GM18502 (cell line): ENCODE results near the gene FAM229A.
A peak's percentile ranks its signal among the peaks of the same experiment; 100 is the strongest.

Source experiments
- ATAC-seq: cut with Tn5 transposase; IDR thresholded peaks from one replicate; pipeline ENCODE4 v1.9.1; 2021; ENCODE audit warnings: mild to moderate bottlenecking; ENCODE audit not compliant: unreplicated experiment, poor library complexity

Gene FAM229A

DNA sequence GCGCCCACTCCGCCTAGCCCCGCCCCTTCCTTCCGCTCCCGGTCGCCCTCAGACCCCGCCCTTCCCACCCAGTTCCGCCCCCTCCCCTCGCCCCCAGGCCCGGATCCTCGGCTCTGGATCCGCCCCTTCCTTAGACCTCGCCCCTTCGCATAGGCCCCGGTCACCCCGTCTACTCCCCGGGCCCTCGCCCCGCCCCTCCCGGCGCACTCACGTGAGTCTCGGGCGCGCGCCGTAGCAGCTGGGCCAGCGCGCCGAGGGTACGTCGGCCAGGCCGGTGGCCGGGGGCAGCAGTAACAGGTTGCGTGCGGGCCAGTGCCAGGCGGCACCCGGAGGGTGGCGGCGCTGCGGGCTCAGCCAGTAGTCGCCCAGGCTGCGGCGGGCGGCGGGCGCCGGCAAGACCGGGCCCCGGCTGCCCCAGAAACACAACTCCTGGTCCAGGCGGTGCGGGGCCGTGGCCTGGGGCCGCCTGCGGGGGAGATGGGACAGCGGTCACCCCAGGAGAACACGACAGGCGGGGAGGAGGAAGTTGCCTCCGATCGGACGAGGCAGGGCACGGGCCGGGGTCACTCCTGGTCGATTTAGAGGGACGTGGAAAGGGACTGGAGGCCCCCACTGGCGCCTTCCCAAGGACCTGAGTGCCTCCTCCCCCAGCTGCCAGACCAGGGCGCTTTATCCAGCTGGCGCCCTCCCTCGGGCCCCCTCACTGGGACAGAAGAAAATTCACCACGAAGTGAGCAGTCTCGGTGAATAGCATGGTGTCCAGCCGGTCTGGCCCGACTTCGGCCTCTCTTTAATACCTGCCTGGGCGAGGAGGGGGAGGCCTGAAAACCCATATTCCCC is 10.7 kb downstream of the FAM229A start:
- peak; percentile 88 for ATAC-seq

DNA sequence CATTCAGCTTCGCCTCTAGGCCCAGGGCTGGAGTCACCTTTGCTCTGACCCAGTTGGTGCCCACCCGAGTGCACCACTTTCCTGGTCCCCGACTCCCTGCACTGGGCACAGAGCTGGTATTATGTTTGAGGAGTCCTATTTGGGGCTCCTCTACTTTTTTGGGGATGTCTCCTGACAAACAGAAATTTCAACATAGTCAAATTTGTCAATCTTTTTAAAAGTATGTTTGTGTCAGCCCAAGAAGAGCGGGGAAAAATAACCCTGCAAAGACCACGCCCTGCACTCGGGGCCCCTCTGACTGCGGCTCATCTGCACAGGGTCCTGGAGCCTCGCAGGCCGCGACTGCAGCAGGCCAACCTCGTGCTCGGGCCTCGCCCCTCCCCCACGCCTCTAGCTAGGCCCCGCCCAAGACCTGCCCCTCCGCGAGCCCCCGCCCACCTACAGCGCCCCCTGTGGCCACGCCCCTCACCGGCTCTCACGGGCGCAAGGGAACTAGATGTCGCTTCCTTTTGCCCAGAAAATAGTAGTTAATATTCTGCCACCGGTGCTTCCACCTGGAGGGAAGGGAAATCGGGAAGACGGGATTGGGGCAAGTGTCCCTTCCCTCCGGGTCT is 11.4 kb downstream of the FAM229A start:
- peak; percentile 40 for ATAC-seq

- ATAC-seq = no peak
Measured at GRCh38 chr1:32349211-32349708, 13.0 kb downstream of the FAM229A start.

DNA sequence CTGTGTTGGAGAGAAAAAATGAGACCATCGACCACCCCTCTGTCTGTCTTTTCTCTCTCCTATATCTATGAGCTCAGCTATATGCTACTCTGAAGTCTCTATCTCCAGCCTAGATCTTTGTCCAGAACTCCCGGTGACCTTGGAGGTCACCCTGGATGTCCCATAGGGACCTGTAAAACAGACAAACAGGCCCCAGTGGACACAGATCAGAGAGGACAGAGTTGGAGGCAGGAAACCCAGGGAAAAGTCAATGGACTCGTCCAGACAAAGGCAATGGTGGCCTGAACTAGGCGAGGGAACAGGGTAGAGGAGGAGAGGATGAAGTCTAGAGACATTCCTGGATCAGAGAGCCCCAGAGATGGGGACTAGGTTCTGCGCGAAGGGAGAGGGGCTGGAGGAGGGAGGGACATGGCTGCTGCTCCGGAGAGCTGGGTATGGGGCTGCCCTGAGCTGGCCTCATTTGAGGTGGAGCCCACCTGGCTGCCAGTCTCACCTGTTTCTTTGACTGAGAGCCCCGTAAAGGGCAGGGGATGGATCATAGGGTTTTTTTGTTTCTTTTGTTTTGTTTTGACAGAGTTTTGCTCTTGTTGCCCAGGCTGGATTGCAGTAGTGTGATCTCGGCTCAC is 15.6 kb downstream of the FAM229A start:
- no peak for ATAC-seq

DNA sequence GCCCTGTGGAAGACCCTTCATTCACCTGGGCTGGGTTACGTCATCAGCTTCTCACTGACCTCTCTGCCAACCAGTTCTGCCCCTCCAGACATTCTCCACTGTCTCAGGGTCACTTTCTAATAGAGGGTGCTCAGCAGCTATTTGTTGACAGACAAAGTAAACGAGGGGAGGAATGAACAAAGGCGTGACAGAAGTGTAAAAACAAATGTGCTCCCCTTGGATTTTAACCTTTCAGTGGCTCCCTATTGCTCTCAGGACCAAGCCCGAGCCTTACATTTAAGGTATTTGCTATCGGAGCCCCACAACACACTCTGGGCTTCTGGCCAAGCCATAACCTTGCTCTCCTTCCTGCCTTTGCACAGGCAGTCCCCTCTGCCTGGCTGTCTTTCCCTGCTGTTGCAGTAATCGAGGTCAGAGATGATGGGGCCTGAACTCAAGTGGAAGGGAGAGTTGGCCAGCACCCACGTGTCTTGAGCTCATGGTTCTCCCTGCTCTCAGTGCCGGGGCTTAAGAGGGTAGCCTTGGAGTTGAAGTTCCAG is 16.9 kb downstream of the FAM229A start:
- ATAC-seq = no peak

GRCh38 chr1:32342704-32343103 is 19.6 kb downstream of the FAM229A start:
- ATAC-seq = no peak

GRCh38 chr1:32341971-32342370 is 20.3 kb downstream of the FAM229A start:
- ATAC-seq = no peak

DNA sequence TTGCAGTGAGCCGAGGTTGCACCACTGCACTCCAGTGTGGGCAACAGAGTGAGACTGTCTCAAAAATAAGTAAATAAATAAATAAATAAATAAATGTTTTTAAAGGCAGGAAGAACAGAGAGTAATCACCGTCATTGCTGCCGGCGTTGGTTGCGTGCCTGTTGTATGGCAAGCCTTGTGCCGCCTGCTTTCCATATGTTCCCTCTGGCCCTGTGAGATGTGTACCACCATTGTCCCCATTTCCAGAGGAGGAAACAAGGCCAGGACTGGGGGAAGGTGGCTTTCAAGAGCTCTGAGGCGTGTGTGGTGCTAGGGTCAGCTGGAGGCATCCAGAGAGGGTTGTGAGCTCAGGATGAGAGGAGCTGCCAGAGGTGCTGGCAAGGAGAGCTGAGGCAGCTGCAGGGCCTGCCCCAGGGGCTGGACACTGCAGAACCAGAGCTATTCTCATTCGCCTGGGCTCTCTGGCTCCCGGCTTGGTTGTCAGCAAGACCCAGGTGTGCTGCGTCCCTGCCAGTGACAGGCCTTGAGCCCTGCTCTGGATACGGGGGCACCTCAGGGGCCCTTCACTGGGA is 21.0 kb downstream of the FAM229A start:
- no peak for ATAC-seq

- ATAC-seq = peak; percentile 27
Measured at GRCh38 chr1:32339363-32339978, 22.8 kb downstream of the FAM229A start.

DNA sequence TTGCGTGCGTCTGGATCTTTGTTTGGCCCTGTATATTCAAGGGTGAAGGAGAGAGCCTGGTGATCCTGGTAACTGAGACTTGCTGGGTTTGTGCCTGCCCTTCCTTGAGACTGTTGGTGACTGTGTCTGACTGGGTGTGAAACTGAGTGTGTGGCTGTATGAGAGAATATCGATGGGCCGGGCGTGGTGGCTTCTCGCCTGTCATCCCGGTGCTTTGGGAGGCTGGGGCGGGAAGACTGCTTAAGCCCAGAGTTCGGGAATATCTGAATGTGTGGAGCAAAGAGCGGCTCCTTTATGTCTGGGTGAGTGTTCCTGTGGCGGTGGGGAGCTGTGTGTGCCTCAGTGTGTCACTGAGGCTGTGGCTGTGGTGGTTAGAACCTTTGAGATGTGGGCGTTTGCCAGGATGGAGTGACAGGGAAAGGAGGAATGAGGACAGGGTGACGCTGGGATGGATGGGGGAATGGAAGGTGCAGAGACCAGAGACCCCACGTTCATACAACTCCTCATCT is 23.6 kb downstream of the FAM229A start:
- ATAC-seq = no peak

DNA sequence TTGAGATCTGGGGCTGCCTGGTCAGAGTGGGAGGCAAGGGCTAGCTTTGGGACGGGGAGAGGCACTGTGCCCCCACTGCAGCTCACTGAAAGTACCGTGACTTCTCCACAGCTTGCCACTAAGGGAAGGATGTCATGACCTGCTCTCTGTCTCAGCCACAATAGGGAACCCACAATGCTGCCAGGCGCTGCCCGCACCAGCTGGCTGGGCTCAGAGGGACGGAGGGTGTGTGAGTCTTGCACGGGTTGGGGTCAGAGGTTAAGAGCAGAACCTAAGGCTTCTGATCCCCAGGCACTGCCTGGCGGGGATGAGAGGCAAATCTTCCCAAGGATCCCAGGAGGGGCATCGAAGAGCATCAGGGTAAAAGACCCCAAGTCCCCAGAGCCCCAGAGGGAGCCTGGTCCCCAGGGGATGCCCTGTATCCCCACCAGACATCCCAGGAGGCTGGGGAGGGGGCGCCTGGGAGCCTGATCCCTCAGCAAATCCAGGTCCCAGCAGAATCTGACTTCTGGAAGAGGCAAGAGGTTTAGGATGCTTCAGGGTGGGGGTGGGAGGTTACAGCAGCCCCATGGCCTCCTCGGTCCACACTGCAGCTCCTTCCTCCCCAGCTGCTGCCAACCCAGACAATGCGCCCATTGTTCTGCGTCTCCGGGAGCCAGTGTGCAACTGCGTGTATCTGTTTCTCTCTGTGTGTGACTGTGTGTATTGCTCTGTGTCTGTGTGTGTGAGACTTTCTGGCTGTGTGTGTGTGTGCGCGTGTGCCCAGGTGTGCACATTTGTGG is 24.2 kb downstream of the FAM229A start:
- ATAC-seq = no peak

- ATAC-seq = no peak
Measured at GRCh38 chr1:32336963-32337675, 25.2 kb downstream of the FAM229A start.

GRCh38 chr1:32336591-32336932 is 25.7 kb downstream of the FAM229A start:
- ATAC-seq = no peak

DNA sequence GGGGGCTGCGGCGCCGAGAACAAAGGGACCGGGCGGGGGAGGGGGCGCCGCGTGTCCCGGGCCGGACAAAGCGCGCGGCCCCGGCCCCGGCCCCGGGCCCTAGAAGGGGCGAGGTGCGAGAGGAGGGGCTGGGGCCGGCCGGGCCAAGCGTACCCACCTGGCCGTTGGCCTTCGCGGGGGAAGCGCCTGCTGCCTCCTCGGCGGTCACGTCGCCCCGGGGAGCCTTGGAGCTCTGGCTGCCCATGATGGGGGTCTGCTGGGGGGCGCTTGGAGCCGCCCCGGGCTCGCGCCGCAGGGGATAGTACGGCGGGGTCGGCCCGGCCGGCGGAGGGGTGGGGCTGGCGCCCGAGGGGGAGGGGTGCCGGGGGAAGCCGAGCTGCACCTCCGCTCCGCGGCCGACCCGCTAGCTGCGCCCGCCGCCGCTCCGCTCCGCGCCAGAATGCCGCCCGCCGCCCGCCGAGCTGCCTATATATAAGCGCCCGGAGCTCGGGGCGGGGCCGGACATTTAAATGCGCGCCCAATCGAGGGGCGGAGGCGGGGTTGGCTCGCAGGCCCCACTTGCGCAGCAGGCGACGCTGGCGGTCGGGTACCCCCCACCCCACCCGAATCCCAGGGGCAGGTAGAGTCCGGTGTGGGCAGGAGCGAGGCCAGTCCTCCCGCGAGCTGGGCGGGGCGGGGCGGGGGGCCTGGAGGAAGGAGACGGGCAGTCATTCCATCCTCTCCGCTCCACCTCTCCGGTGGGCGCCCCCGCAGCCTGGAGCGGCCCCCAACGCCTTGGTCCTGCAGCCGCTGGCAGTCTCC is 26.3 kb downstream of the FAM229A start, which contains the start of gene MARCKSL1:
Gene MARCKSL1, minus strand, starts transcription at position 444 of the 801 bp plus-strand sequence. Its CDS starts 200 bp downstream, at position 244.
- ATAC-seq = peak; percentile 42

- ATAC-seq = no peak
Measured at GRCh38 chr1:32335535-32335789, 26.8 kb downstream of the FAM229A start.

DNA sequence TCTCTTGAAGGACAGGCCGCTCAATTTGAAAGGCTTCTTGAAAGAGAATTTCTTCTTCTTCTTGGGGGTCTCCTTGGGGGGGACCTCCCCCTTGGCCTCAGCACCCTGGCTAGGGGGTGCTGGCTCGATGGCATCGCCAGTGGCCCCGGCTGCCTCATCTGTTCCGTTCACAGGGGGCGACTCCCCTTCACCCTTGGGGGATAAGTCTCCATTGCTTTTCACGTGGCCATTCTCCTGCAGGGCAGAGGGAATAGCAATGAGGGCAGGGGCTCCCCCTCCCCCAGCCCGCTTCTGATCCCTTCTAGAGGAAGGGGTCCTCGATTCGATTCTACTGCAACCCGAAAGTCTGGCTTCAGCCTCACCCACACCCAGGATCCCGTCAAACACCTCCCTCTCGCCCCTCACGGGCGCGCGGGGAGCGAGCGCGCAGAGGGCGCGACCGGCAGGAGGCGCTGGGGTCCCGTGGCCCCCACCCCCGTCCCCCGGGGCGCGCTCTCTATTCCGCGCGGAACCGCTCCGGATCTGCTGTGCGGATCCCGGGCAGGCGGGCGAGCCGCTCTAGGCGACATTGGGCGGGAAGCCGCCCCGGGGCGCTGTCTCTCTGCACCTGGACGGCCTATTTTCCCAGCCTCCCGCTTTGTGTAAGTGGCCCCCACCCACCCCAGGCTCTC is 27.3 kb downstream of the FAM229A start:
- no peak for ATAC-seq

GRCh38 chr1:32334274-32334861 is 27.9 kb downstream of the FAM229A start:
- ATAC-seq = no peak
